Heart left ventricle (tissue), 13 donors: ENCODE measurements around the gene YY1AP1.

Experiments used
- CTCF ChIP-seq, 12 donors: fragments of 200-600 bp; sonication (generic) in 4 of 12; IDR thresholded peaks; one replicate each; pipeline versions ENCODE4 v1.5.0 to v1.8.0; 2018 to 2022; ENCODE audit warnings: antibody characterized with exemption in 12 of 12, mild to moderate bottlenecking in 5 of 12
- POLR2A ChIP-seq, 2 donors: fragments of 450-650 bp; IDR thresholded peaks; one replicate each; pipeline ENCODE4 v1.6.1; 2017; ENCODE audit warnings: antibody characterized with exemption in 2 of 2, mild to moderate bottlenecking in 2 of 2, moderate library complexity in 2 of 2
- donor health status: ischemic (EF 13 %, LVEDD 7.1; RV severe dilation, severe dysfunction).
- donor health status: DM: no; HTN: yes; CAD: no.
- donor health status: DM: no; HTN: no; CAD: no.
- donor health status: ischemic (EF 25% LVEDD 6.9; RV normal size, moderate dysfunction).
- donor health status: ischemic (EF 25% LVEDD 5.7; RV mildly dilated, moderate dysfunction).
- donor health status: ischemic (EF 35%, LVEDD 5.7; RV mildly dilated, moderate dysfunction).
- donor health status: nonischemic (EF 11% LVEDD 7.7; RV severe dilation, severe dysfunction).
- donor health status: DM: yes; HTN: yes; CAD: no.
- donor health status: PGD.
- donor health status: ischemic (EF 29% LVEDD 5.4; RV normal size, mild dysfunction).
- donor health status: nonischemic (EF 23%, LVEDD 6.1; RV moderate dilation, normal function).

GRCh38 chr1:155703216-155703615, 14.6 kb upstream of the YY1AP1 start:
- TF ChIP-seq POLR2A (IDR thresholded peaks at IDR 0.05) (no peak), CTCF (IDR thresholded peaks at IDR 0.05) (no peak)
